ENCODE results near the gene CD84.
A peak's percentile ranks its signal among the peaks of the same experiment; 100 is the strongest.

Gene CD84

DNA sequence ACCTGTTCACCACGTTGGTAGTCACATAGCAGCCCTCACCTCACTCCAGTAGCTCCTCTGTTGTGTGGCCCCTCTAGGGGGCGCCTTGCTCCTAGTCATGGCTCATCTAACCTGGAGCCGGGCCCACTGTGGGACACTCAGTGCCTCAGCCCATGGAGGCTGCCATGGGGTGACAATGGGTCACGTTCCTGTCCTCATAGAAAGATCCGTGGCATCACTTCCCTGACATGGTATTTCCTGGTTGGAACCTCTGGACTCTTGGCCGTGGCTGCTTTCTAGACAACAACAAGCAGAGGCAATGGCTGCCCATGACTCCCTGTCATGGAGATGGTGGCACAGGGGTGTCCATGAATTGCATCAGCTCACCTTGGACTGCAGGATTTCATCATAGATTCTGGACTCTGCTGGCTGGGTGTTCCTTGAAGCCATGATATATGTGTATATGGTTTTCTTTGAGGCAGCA lies 28.7 kb downstream of the CD84 start:
- no peaks in the 10 kb centered on the region for H3K9me3 ChIP-seq (ENCODE audit: insufficient read depth, low read depth, low read length)
- no peaks in the 10 kb centered on the region for H3K36me3 ChIP-seq (ENCODE audit: insufficient read depth, low read length)
- WGBS = 78% methylated on average over 6 of the region's 6 CpGs
- no peak overlapping the region for H3K9ac ChIP-seq (ENCODE audit: low read depth, low read length)
- no peaks in the 10 kb centered on the region for H3K4me1 ChIP-seq (ENCODE audit: insufficient read depth, low read length)
- no peak overlapping the region for H3K27ac ChIP-seq (ENCODE audit: low read depth, low read length)
- H3K27me3 ChIP-seq (ENCODE audit: insufficient read depth, low read length) = no peaks in the 10 kb centered on the region
- H3K4me3 ChIP-seq (ENCODE audit: low read length) = no peak overlapping the region

DNA sequence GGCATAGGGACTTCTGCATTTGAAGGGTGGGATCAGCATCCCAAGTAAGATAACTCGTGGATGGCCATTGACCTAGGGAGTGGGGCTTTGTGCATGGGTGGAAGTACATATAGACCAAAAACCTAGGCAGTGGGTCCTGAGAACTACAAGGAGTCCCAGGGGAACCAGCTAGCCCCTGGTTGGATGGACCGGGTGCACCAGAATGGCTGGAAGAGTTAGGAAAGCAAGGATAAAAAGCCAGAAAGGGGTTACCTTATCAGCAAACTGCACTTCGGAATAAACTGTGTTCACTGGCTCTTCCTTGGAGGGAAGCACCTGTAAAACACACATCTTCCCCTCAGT lies 29.7 kb downstream of the CD84 start:
- H3K27ac ChIP-seq (ENCODE audit: low read depth, low read length) = no peak overlapping the region
- H3K9me3 ChIP-seq (ENCODE audit: insufficient read depth, low read depth, low read length) = no peaks in the 10 kb centered on the region
- H3K36me3 ChIP-seq (ENCODE audit: insufficient read depth, low read length) = no peaks in the 10 kb centered on the region
- no peak overlapping the region for H3K9ac ChIP-seq (ENCODE audit: low read depth, low read length)
- 78% methylated on average over 3 of the region's 3 CpGs for WGBS
- no peaks in the 10 kb centered on the region for H3K4me1 ChIP-seq (ENCODE audit: insufficient read depth, low read length)
- H3K4me3 ChIP-seq (ENCODE audit: low read length) = no peak overlapping the region
- no peaks in the 10 kb centered on the region for H3K27me3 ChIP-seq (ENCODE audit: insufficient read depth, low read length)

DNA sequence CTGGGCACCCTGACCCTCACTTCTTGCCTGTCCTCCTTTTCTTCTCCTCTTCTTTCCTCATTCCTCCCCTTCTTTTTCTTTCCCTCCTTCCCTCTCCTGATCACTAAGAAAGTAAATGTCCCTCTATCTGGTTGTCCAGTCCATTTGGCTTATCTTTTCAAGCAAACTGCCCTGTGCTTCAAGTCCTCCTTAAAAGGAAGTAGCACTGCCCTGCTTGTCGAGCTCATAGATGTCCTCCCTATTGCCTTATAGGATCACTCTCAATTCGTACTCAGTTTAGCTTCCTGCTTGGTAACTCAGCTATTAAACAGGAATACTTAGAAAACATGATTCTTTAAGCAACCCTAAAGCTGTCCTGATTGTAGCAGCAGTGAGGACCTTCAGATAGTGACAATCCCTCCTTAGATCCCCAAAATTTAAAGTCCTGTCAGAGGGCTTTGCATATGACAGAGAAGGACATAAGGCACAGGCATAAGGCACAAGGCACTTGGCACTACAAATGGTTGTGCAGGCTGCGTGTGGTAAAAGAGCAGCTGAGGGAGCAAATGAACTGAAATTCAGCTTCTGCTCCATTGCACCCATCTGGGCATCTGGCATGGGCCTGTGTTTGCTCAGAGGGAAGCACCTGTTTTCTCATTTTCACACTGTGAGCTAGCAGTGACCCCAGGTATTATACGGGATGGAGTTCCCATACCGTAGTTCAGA lies 30.2 kb downstream of the CD84 start:
- H3K4me3 ChIP-seq (ENCODE audit: low read length) = no peak overlapping the region
- WGBS = 86% methylated on average over 5 of the region's 5 CpGs
- no peaks in the 10 kb centered on the region for H3K27me3 ChIP-seq (ENCODE audit: insufficient read depth, low read length)
- no peaks in the 10 kb centered on the region for H3K36me3 ChIP-seq (ENCODE audit: insufficient read depth, low read length)
- no peaks in the 10 kb centered on the region for H3K4me1 ChIP-seq (ENCODE audit: insufficient read depth, low read length)
- no peaks in the 10 kb centered on the region for H3K9me3 ChIP-seq (ENCODE audit: insufficient read depth, low read depth, low read length)
- H3K9ac ChIP-seq (ENCODE audit: low read depth, low read length) = no peak overlapping the region
- H3K27ac ChIP-seq (ENCODE audit: low read depth, low read length) = no peak overlapping the region

DNA sequence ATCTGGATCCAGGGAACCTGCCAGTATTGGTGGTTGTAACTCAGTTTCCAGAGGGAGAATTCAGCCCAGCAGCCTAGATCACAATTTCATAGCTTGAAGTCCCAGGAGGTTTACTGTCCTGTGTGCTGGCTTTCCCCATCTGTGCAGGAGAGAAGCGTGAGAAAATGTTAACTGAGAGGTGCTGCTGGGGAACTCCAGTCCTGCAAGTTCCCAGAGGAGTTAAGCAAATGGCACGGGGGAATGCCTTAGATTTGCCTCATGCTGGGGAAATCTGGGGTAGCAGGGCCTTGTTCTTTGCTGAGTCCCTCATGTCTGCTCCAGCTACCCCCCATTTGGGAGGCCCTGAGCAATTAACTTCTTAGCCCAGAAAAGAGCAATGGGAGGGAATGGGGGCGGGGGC lies 31.1 kb downstream of the CD84 start:
- Histone ChIP-seq H3K27me3 (ENCODE audit: insufficient read depth, low read length) (no peaks in the 10 kb centered on the region), H3K9ac (ENCODE audit: low read depth, low read length) (no peak overlapping the region), H3K36me3 (ENCODE audit: insufficient read depth, low read length) (no peaks in the 10 kb centered on the region), H3K27ac (ENCODE audit: low read depth, low read length) (no peak overlapping the region), H3K9me3 (ENCODE audit: insufficient read depth, low read depth, low read length) (no peaks in the 10 kb centered on the region), H3K4me3 (ENCODE audit: low read length) (no peak overlapping the region), H3K4me1 (ENCODE audit: insufficient read depth, low read length) (no peaks in the 10 kb centered on the region)
- 85% methylated on average over 3 of the region's 3 CpGs for WGBS

GRCh38 chr1:160547422-160547821 lies 31.9 kb downstream of the CD84 start:
- H3K9ac ChIP-seq (ENCODE audit: low read depth, low read length) = no peak overlapping the region
- H3K36me3 ChIP-seq (ENCODE audit: insufficient read depth, low read length) = no peaks in the 10 kb centered on the region
- no peak overlapping the region for H3K4me3 ChIP-seq (ENCODE audit: low read length)
- 94% methylated on average over 4 of the region's 4 CpGs for WGBS
- H3K4me1 ChIP-seq (ENCODE audit: insufficient read depth, low read length) = no peaks in the 10 kb centered on the region
- H3K27me3 ChIP-seq (ENCODE audit: insufficient read depth, low read length) = no peaks in the 10 kb centered on the region
- no peaks in the 10 kb centered on the region for H3K9me3 ChIP-seq (ENCODE audit: insufficient read depth, low read depth, low read length)
- H3K27ac ChIP-seq (ENCODE audit: low read depth, low read length) = no peak overlapping the region

- Histone ChIP-seq H3K9me3 (ENCODE audit: insufficient read depth, low read depth, low read length) (no peaks in the 10 kb centered on the region), H3K27me3 (ENCODE audit: insufficient read depth, low read length) (no peaks in the 10 kb centered on the region), H3K36me3 (ENCODE audit: insufficient read depth, low read length) (no peaks in the 10 kb centered on the region), H3K9ac (ENCODE audit: low read depth, low read length) (no peak overlapping the region), H3K4me3 (ENCODE audit: low read length) (no peak overlapping the region), H3K4me1 (ENCODE audit: insufficient read depth, low read length) (no peaks in the 10 kb centered on the region), H3K27ac (ENCODE audit: low read depth, low read length) (no peak overlapping the region)
- WGBS = 85% methylated on average over 1 of the region's 2 CpGs
Measured at GRCh38 chr1:160546942-160547341, 32.4 kb downstream of the CD84 start.

DNA sequence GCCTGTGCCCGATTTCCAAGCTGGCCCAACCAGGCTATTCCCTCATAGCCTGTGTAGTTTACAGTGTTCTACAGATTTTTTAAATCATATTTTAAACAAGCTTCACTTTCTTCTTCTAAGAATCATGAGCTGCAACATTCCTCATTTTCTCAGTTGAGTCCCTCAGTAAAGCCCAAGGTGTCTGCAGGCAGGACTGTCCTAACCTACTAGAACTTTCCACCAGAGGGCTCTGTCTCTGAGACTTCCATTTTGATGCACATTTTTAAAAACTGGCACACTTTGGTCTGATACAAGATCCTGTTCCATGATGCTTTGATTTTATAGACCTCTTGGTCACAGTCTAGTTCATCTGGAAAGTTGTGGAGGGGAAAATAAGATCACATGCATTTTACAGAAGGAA lies 34.6 kb downstream of the CD84 start:
- H3K27me3 ChIP-seq (ENCODE audit: insufficient read depth, low read length) = no peaks in the 10 kb centered on the region
- 94% methylated on average over 1 of the region's 1 CpG for WGBS
- no peaks in the 10 kb centered on the region for H3K4me1 ChIP-seq (ENCODE audit: insufficient read depth, low read length)
- no peaks in the 10 kb centered on the region for H3K36me3 ChIP-seq (ENCODE audit: insufficient read depth, low read length)
- H3K27ac ChIP-seq (ENCODE audit: low read depth, low read length) = no peak overlapping the region
- H3K9ac ChIP-seq (ENCODE audit: low read depth, low read length) = no peak overlapping the region
- no peaks in the 10 kb centered on the region for H3K9me3 ChIP-seq (ENCODE audit: insufficient read depth, low read depth, low read length)
- H3K4me3 ChIP-seq (ENCODE audit: low read length) = no peak overlapping the region

DNA sequence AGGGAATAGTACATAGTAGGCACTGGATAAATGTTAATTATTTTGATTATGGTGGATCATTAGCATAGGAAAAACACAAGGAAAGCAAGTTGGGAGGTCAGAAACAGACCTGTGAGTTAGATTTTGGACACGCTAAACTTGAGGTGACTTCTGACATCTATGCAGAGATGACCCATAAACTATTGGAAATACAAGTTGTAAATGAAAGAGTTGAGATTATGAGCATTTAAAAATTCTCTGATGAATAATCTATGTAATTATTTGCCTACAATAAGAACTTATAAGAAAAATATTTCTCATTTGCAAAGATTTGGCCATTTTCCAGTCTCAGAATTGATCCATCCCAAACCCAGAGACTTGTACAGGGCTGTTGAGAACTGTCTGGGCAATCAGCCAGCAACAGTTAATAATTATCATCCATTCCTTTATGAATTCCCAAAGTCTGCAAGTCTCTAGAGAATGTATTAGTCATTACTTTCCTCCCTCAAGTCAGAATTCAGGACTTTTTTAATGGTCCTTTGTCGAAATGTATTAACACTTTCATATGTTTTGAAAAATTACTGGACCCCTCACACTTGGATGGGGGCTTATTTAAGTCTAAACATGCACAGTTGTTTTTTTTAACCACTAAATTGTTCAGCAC lies 36.9 kb downstream of the CD84 start:
- WGBS = 0% methylated on average over 1 of the region's 2 CpGs
- no peaks in the 10 kb centered on the region for H3K36me3 ChIP-seq (ENCODE audit: insufficient read depth, low read length)
- no peak overlapping the region for H3K4me3 ChIP-seq (ENCODE audit: low read length)
- no peaks in the 10 kb centered on the region for H3K4me1 ChIP-seq (ENCODE audit: insufficient read depth, low read length)
- H3K9me3 ChIP-seq (ENCODE audit: insufficient read depth, low read depth, low read length) = no peaks in the 10 kb centered on the region
- H3K27ac ChIP-seq (ENCODE audit: low read depth, low read length) = no peak overlapping the region
- no peak overlapping the region for H3K9ac ChIP-seq (ENCODE audit: low read depth, low read length)
- no peaks in the 10 kb centered on the region for H3K27me3 ChIP-seq (ENCODE audit: insufficient read depth, low read length)

DNA sequence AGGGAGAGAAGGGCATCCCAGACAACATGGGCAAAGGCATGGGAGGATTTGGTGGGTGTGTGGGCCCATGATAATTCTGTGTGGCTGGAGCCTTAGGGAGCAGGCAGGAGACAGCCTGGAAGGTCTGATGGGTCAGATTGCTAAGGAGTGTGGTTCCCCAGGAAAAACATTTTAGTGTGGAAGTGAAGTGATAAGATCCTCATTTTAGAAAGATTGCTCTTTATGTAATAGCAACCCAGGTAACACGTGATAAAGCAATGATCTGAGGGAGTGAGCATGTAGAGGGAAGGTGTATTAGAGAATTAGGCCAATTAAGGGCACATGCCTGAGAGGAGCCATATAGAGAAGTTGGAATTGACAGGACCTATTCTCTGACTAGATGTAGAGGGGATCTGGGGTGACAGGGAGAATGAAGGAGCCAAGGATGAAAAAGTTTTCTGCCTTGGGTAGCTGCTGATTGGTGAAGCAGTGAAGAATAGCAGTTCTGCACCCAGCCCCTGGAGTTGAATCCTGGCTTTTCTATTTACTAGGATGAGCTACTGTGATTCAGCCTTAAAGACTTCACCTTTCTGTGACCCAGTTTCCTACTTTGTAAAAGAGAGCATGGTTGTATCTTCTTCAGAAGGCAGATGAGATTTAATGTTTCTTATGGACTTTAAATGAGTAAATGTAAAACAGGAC lies 37.5 kb downstream of the CD84 start:
- WGBS = 75% methylated on average over 1 of the region's 1 CpG
- H3K9me3 ChIP-seq (ENCODE audit: insufficient read depth, low read depth, low read length) = no peaks in the 10 kb centered on the region
- no peak overlapping the region for H3K4me3 ChIP-seq (ENCODE audit: low read length)
- no peaks in the 10 kb centered on the region for H3K27me3 ChIP-seq (ENCODE audit: insufficient read depth, low read length)
- no peaks in the 10 kb centered on the region for H3K36me3 ChIP-seq (ENCODE audit: insufficient read depth, low read length)
- no peaks in the 10 kb centered on the region for H3K4me1 ChIP-seq (ENCODE audit: insufficient read depth, low read length)
- no peak overlapping the region for H3K9ac ChIP-seq (ENCODE audit: low read depth, low read length)
- no peak overlapping the region for H3K27ac ChIP-seq (ENCODE audit: low read depth, low read length)

DNA sequence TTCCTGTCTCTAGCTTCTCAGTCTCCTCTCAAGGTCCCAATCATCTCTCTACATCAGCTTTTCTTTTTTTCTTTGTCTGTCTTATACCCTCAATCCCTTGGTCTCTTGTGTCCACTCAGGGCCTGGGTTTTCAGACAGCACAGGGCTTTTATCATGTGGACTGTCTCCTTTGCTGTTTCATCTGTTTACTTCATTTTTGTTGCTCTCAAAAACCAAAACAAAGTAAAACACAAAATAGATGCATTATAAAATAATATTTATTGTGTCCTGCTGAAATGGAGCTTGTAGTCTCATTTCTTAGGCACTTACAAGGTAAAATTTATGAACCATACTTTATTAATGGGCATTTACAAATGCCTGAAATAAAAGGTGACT lies 38.5 kb downstream of the CD84 start:
- no peaks in the 10 kb centered on the region for H3K27me3 ChIP-seq (ENCODE audit: insufficient read depth, low read length)
- H3K27ac ChIP-seq (ENCODE audit: low read depth, low read length) = no peak overlapping the region
- H3K9me3 ChIP-seq (ENCODE audit: insufficient read depth, low read depth, low read length) = no peaks in the 10 kb centered on the region
- H3K36me3 ChIP-seq (ENCODE audit: insufficient read depth, low read length) = no peaks in the 10 kb centered on the region
- no peak overlapping the region for H3K4me3 ChIP-seq (ENCODE audit: low read length)
- no peak overlapping the region for H3K9ac ChIP-seq (ENCODE audit: low read depth, low read length)
- no peaks in the 10 kb centered on the region for H3K4me1 ChIP-seq (ENCODE audit: insufficient read depth, low read length)

- no peaks in the 10 kb centered on the region for H3K36me3 ChIP-seq (ENCODE audit: insufficient read depth, low read length)
- no peak overlapping the region for H3K9ac ChIP-seq (ENCODE audit: low read depth, low read length)
- H3K27me3 ChIP-seq (ENCODE audit: insufficient read depth, low read length) = no peaks in the 10 kb centered on the region
- 0 out of 2 replicates have a peak, but pooled peaks cover 3% of the 10 kb centered on the region for H3K9me3 ChIP-seq (ENCODE audit: insufficient read depth, low read depth, low read length)
- H3K4me1 ChIP-seq (ENCODE audit: insufficient read depth, low read length) = no peaks in the 10 kb centered on the region
- no peak overlapping the region for H3K4me3 ChIP-seq (ENCODE audit: low read length)
- WGBS = 70% methylated on average over 8 of the region's 8 CpGs
- 0 out of 2 replicates have a peak overlapping the region, but pooled peaks have one; percentile 0 for H3K27ac ChIP-seq (ENCODE audit: low read depth, low read length)
Measured at GRCh38 chr1:160539990-160540858, 39.1 kb downstream of the CD84 start.

Data from HUES64 (cell line).